CD4-positive, alpha-beta T cell treated with Interferon gamma for 1 hour (primary cell): ENCODE results near the gene SMC2.

Experiments
- DNase-seq: peaks from one replicate; pipeline ENCODE4 v3.0.0-alpha.2; 2020

The SMC2 gene

GRCh38 chr9:104107799-104108198 lies 13.7 kb downstream of the SMC2 start:
- DNase-seq = no peak

DNA sequence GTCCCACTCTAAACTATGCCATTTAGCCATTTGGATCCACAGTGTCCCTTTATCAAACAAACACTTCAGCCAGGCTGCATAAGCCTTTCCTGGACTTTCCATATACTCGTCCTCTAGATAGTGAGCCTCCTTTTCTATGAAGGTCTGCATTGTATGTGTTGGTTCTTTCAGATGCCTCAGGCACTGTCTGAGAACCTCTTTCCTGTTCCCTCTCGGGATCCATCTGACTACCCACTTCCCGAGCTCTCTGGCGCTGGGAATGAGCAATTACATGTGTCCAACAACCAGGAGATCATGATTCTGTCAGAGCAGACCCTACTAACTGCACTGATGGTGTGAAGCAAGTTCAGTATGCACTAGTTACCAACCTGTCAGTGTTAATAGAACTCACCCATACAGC lies 14.2 kb downstream of the SMC2 start:
- DNase-seq = no peak

- DNase-seq = no peak
Measured at GRCh38 chr9:104110509-104110908, 16.4 kb downstream of the SMC2 start.

GRCh38 chr9:104118916-104119315 lies 24.8 kb downstream of the SMC2 start:
- DNase-seq = no peak

DNA sequence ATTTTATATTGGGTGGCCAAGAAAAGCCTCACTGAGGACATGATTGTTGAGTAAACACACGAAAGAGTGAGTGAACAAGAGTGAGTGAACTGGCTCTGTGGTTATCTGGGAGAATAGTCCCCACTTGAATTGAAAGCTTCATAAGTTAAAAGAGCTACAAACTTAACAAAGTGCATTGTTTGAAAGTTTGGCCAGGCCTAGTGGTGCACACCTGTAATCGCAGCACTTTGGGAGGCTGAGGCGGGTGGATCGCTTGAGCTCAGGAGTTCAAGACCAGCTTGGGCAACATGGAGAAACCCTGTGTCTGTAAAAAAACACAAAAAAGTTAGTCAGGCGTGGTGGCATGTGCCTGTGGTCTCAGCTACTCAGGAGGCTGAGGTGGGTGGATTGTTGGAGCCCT lies 26.9 kb downstream of the SMC2 start:
- no peak for DNase-seq

- DNase-seq = no peak
Measured at GRCh38 chr9:104138243-104138868, 44.2 kb downstream of the SMC2 start.

DNA sequence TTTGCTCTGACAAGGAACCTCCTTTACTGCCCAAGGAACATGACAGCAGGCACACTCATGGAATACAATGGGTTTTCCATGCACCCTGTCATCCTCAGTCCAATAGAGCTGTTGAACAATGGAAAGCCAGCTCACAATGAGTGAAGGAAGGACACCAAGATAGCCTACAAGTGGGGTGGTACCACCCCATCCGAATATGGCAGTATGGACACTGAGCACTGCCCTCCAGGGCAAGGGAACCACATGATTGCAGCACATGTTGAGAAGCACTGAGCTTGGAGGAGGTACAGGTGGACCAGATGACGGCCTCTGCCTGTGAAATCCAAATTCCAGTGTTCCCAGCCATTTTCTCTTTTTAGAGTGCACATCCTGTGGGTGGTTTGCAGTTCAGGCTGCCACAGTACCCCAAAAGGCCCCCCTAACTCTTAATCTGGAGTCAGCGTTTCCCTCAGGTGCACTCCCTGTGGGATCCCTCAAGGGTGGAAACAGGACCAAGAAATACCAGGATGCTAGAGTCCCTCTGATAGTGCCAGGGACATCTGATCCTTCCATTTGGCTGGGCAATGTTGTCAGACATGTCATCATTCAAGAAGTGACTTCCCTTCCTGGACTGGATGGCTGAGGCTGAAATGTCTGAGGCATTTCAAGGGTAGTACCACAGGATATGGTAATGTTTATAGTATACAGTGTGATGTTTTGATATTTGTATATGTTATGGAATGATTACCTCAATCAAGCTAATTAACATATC lies 48.9 kb downstream of the SMC2 start:
- no peak for DNase-seq

- DNase-seq = no peak
Measured at GRCh38 chr9:104143550-104143910, 49.4 kb downstream of the SMC2 start.

DNA sequence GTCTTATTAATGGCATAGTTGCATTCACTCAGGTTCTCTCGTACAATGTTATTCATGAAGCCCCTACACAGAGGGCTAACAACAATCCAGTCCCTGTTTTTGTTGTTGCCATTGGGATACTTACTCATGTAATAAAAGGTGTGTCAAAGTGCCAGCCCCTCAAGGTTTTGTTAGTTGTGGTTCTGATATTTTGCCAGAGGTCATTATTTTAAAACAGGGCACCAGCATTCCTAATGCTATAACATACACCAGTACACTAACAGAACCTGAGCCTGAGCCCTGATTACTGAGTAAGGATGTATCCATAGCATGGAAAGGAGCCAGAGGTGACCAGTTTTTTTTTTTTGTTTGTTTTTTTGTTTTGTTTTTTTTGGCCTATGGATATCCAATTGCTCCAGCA lies 50.2 kb downstream of the SMC2 start:
- DNase-seq = no peak

DNA sequence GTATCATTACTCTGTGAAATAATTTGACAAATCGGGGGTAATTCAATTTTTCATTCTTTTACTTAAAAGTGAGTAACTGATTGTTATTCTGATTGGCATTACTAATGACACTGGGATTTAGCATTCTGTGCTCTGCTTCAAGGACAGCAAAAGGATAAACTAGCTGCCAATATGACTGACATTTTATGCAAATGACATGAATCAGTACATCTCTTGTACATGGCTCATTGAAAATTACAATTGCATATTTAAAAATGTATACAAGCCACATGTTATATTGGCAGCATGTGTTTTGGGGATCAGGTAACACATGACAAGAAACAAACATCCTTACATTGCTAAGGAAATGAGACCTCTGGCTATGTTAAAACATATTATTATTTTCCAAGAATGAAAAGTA lies 79.0 kb downstream of the SMC2 start:
- no peak for DNase-seq

GRCh38 chr9:104177003-104177611 lies 83.0 kb downstream of the SMC2 start:
- no peak for DNase-seq

- no peak for DNase-seq
Measured at GRCh38 chr9:104177676-104178075, 83.6 kb downstream of the SMC2 start.
